GM12892 (cell line): ENCODE data around the gene SMAD6.

Experiments used
- POLR2A ChIP-seq: IDR thresholded peaks from 2 replicates; pipeline ENCODE4 v1.6.1; 2011; ENCODE audit warnings: low read depth, low read length, control low read depth
- POLR2AphosphoS5 ChIP-seq: IDR thresholded peaks from 2 replicates; pipeline ENCODE4 v1.6.1; 2011; ENCODE audit warnings: low read depth, low read length, control low read depth

DNA sequence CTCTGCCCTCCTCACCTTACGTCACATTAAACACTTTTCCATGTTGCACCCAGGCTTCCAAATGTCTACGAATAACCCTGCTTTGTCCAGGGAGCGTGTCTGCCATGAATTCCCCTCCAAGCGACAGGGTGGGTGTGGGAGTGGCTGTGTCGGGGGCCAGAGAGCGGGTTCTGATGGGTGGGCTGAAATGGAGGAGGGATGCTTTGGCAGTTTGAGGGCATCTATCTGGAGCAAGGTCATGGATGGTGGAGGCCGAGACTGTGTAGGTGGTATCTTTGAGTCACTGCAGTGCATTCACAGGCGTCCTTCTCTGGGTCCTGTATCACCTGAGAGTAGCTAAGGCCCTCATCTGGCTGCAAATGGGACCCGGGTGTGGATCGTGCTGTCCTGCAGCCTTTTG is 36.6 kb downstream of the SMAD6 start:
- no peak for TF ChIP-seq POLR2A
- TF ChIP-seq POLR2AphosphoS5 = no peak
